IPS-11a (cell line): ENCODE measurements around the gene NFKB2.
A peak's percentile ranks its signal among the peaks of the same experiment; 100 is the strongest.

ENCODE experiments used
- H3K4me3 ChIP-seq: one replicate; pipeline ENCODE4 v1.5.1; 2013; ENCODE audit warnings: low read depth, low read length, control low read depth

NFKB2 gene

DNA sequence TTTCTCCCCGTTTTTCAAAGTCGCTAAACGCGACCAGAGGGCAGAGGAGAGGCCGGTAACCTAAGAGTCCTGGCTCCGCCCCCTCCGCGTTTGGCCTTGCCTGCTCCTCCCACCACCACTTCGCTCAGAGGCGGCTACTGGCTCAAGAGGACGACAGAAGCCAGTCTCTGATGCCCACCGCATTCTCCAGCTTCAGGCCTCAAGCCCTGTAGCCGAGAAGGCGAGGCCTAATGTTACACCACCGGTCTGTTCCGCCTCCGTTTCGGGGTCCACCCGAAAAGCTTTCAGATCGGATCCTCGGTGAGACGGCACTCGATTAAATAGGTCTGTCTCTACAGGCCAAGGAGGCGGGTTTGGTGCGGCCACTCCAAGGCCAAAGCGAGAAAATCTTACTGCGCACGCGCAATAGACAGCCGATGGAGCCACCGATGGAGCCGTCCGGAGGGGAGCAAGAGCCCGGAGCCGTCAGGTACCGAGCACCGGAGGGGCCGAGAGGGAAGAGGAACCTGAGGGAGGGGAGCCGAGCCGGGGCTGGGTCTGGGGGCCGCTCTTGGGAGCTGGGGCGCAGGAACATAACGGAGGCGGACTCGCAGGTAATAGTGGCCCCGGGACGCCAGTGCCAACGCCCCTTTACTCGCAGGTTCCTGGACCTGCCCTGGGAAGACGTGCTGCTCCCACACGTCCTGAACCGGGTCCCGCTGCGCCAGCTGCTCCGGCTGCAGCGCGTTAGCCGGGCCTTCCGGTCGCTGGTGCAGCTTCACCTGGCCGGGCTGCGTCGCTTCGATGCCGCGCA, 25.4 kb downstream of the NFKB2 start, which contains the start of gene FBXL15:
Gene FBXL15 (plus strand): TSS at position 123 of the 793 bp plus-strand sequence. CDS start 294 bp downstream, at position 417.
- H3K4me3 ChIP-seq, result peak within 1 kb of the TSS; percentile 89

DNA sequence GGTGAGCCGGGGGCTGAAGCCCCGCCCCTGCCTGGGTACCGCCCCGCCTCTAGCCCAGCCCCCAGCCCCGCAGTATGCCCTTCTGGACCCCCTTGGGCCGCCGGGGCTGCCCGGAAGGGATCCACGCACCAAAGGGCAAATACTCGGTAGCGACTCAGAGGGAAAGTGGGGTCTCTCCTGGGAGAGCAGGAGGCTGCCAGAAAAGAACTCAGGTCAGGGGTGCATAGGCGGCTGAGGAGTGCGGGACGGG, 25.9 kb downstream of the NFKB2 start:
- peak overlapping the region; percentile 89 for H3K4me3 ChIP-seq

DNA sequence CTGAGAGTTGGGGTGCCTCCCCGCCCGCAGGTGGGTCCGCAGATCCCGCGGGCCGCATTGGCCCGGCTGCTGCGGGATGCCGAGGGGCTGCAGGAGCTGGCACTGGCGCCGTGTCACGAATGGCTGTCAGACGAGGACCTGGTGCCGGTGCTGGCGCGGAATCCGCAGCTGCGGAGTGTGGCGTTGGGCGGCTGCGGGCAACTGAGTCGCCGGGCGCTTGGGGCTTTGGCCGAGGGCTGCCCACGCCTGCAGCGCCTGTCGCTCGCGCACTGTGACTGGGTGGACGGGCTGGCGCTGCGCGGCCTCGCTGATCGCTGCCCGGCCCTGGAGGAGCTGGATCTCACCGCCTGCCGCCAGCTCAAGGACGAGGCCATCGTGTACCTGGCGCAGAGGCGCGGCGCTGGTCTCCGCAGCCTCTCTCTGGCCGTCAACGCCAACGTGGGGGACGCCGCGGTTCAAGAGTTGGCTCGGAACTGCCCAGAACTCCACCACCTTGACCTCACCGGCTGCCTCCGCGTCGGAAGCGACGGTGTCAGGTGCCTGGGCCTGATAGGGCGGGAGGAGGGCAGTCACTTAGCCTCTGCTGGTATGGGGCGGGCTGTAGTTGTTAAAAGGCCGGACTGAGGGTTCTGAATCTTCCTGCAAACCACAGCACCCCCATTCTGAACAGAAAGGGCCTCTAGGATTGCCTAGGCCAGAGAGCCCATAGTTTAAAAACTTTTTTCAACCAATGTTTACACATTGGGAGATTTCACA, 26.4 kb downstream of the NFKB2 start:
- H3K4me3 ChIP-seq, result peak overlapping the region; percentile 89

DNA sequence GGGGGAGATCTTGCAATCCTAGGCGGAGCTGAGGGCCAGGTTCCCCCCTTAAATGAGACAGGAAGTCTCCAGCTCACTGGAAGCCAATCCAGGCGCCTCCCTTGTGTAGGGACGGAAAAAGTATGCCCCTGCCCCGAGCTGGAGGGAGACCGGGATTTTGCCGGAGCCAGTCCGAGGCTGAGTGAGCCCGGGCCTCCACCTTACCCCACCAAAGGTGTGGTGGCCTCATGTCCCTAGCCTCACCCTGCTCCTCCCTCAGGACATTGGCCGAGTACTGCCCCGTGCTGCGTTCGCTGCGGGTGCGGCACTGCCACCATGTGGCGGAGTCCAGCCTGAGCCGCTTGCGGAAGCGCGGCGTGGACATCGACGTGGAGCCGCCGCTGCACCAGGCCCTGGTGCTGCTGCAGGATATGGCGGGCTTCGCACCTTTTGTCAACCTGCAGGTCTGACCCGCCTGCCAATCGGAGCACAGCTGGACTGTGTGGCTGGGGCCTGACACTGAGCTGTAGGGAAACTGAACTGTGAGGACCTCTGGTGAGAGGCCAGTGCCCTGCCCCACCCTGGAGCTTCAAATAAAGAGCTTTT, 27.1 kb downstream of the NFKB2 start:
- no peak overlapping the region for H3K4me3 ChIP-seq

DNA sequence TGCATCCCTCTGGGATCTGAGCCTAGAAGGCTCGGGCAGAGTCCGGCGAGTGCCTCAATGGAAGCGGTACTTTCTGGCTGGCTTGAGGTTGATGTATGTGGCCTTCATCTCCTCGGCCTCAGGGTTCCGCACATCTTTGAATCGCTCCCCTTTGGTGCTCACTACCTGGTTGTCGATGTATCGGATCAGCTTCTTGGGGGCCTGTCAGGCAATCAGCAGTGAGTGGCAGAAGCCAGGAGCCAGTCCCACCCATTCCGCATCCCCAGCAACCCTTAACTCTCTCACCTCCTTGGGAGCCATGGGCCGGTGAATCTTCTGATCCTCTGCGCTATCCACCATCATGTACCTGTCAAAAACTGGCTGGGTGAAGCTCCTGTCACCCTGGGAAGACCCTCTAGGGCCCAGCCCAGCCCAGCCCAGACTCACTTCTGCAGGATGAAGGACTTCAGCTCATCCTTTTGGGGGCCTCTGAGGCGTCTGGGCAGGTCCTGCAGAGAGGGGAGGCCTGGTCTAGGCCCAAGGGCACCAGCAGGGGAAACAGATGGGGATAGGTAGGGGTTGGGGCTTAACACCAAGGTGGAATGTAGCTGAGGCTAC, 28.0 kb downstream of the NFKB2 start:
- no peak overlapping the region for H3K4me3 ChIP-seq

DNA sequence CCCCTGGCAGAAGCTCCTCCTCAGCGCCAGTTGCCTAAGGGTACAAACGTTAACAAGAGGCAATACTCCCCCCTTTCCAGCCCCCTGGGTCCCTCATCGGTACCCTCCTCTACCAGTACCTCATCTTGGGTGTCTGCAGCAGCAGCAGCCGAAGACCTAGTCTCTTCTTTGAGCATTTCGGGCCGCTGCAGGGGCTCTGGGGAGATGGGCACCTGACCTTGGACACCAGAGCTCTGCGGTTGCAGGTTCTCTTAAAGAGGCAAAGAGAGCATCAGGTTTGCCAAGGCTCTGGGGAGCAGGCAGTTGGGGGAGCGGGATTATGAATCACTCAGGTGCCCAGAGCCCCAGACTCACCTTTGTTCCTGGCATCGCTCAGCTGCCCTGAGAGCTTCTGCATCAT, 28.6 kb downstream of the NFKB2 start:
- H3K4me3 ChIP-seq, result no peak overlapping the region

DNA sequence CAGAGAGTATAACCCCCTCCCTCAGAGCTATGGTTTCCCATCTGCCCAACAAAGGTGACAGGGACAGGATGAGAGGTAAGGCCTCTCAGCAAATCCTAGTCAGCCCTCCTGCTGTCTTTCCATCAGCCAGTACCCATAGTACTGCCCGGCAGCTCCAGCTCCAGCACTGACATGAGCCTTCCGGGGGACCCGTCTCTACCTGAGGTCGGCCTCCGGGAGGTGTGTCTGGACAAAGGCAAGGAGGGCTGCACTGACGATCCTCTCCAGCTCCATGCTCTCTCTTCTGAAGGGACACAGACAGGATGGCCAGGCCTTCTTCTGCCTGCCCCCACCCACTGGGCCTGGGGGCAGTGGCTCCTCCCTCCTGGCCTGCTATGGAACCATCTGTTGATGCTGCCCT, 29.4 kb downstream of the NFKB2 start:
- no peak overlapping the region for H3K4me3 ChIP-seq

DNA sequence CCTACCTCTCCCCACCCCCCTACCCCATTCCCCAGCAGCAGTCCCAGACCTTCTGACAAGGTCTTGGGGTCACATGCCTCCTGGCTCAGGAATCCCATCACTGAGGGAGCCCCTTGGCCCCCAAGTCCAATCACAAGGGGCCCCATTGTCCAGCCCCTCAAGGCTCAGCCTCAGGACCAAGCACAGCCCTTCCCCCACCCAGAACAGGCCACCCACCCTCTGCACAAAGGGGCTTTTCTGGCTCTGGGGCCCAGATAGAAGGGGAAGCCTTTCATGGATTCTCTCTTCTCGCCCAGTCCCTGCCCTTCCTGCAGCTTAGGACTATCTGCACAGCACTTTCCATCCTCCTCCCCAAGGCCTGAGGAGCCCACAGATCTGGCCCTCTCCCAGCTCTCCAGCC, 29.9 kb downstream of the NFKB2 start:
- no peak overlapping the region for H3K4me3 ChIP-seq

DNA sequence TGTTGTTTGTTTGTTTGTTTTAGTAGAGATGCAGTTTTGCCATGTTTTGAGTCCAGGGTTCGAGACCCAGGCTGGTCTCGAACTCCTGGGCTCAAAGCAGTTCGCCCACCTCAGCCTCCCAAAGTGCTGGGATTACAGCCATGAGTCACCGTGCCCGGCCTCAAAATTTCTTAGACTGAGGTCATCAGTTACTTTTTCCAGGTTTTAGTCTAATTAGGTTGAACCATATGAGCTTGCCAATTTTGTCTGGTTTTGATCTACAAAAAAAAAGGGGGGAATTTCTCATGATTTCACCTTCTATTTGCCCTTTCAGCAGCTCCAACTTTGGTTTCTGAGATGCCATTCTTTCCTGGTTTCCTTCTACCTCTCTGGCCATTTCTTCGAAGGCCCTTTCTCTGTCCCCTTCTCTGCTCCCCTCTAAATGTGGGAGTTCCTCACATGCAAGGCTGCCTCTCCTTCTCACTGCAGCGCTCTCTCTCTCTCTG, 31.3 kb downstream of the NFKB2 start:
- H3K4me3 ChIP-seq, result no peak overlapping the region

DNA sequence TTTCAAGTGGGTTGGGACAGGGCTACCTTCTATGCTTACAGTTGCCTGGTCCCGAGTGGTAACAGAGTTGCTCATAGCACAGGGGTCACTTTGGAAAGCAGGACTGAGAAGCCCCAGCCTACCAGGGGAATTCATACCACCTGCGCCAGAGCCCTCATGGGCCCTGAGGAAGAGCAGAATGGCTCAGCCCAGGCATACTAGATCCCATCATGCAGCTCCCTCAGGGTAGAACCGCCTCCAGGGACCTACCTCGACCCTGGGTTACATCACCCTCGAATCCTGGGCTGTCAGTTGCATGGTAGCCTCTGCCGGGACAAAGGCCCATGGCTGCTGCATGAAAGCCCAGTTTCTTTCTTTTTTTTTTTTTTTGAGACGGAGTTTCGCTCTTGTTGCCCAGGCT, 34.0 kb downstream of the NFKB2 start:
- no peak overlapping the region for H3K4me3 ChIP-seq

DNA sequence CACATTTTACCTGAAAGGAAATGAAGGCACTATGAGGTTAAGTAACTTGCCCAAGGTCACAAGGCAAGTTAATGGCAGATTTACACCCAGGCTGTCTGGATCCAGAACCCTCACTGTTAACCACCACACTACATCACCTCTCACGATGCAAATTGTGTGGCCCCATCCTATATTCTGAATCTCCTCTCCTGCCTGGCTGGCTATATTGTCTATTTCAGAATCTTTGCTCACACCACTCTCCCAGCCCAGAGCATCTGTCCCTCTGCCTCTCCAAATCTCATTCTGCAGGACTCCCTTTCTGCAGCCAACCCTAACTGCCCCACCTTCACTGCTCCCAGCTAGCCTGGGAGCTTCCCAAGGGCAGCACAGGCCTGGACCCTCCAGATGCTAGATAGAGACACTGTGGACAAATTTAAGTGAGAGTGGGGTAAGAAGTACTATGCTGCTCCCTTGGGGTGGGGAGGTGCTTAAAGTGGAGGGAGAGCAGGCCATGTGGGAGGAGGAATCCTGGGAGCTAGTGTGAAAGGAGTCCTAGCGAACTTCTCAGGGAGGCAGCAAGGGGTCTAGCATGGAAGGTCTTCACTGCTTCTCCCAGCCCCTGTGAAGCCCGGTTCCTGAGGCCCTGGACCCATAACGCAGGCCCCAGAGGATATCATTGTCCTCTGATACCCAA, 36.1 kb downstream of the NFKB2 start:
- peak overlapping the region; percentile 78 for H3K4me3 ChIP-seq

DNA sequence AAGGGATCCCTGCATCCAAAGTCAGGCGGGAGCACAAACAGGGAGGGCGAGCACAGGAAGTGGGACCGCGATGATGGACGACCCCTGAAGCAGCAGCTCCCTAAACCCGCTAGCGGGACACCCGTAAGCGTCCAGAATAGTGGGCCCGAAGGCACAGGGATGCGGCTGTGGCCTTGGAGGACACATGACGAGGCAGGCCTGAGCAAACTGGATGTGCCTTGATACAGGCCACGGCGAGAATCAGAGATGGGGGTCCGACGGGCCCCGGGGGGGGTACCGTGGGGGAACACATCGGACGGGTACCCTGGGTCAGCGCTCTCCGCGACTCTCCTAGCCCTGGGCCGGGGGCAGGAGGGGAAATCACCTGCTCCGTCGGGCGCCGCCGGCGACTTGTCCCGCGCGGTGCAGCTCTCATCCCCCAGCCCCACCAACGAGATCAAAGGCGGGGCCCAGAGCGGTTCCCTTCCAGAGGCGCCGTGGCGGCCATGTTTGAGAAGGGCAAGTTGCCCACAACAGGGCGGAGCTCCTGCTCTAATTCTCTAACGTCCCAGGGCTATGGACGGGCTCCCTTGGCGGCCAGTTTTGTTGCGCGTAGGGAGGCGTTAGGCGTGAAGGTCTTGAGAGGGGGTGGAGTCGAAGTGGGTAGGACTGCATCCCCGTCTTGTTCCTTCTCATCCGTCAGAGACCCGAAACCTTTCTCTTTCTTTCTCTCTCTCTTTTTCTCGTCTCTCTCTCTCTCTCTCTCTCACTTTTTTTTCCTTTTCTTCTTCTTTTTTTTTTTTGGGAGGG, 36.9 kb downstream of the NFKB2 start, which contains the start of gene CUEDC2:
Gene CUEDC2 (minus strand): TSS at position 413 of the 789 bp plus-strand sequence. CDS start 7,386 bp downstream, outside the sequence.
- peak within 1 kb of the TSS; percentile 78 for H3K4me3 ChIP-seq

DNA sequence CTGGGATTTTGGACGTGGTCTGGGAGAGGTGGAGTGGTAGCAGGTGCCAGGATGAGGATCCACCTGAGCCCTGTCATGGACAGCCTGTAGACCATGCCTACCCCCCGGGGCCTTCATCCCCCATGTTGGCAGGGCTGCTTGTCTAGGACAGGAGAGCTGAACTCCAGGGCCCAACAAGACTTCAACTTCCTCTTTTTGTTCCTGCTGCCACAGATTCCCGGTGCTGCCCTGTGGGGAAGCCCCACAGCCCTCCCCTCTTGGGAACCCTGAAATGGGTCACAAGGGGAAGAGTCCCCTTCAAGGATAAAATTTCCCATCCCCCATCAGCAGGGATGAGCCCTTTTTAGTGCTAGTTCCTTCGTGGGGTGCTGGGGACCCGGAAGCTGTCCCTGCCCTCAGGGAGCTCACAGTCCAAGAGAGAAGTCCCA, 38.1 kb downstream of the NFKB2 start:
- H3K4me3 ChIP-seq, result no peak overlapping the region

DNA sequence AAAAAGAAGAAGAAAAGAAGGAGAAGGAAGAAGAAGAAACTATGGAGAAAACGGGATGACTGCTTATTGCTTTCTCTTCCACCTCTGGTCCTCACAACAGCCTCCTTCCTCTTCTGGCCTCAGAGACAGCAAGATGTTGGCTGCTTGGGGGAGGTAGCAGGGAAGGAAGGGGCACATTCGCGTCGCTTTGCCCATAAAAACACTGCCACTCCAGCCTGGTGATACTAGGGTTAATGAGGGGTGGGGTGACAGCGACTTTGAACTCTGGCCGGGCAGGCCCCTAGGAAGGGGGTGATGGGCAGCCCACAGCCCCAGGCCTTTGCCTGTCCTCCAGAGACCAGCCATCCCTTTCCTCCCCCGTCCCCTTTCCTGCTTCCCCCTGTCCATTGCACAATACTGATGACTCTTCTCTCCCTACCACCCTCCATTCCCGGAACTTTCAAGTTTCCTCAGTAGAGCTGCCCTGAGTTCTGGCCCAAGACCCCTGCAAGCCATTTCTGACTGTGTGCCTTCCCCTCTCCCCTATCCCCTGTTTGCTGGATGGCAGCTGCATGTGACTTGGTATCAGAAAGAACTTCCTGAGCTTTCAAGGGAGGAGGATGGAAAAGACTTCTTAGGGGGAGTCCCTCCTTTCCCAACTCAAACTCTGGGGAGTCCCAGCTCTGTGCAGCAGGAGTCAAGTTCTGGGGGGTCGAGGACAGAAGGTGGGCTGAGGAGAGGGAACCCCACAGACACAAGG, 39.1 kb downstream of the NFKB2 start:
- peak overlapping the region; percentile 1 for H3K4me3 ChIP-seq

DNA sequence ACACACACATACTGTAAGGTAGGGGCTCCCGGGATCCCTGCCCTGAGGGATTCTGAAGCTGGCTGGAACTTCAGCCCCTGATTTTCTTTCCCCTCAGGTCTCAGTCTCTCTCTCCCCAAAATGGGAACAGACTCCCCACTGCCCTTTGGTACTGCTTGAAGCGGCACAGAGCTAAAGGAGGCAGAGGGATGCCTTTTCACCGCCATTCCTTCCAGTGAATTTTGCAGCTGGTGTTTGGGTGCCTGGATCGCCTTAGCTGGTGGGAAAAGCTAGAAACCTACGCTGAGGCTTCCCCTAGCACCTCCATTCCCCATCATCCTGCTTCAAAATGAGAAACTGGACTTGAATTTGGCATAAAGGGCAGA, 39.6 kb downstream of the NFKB2 start:
- H3K4me3 ChIP-seq, result no peak overlapping the region

DNA sequence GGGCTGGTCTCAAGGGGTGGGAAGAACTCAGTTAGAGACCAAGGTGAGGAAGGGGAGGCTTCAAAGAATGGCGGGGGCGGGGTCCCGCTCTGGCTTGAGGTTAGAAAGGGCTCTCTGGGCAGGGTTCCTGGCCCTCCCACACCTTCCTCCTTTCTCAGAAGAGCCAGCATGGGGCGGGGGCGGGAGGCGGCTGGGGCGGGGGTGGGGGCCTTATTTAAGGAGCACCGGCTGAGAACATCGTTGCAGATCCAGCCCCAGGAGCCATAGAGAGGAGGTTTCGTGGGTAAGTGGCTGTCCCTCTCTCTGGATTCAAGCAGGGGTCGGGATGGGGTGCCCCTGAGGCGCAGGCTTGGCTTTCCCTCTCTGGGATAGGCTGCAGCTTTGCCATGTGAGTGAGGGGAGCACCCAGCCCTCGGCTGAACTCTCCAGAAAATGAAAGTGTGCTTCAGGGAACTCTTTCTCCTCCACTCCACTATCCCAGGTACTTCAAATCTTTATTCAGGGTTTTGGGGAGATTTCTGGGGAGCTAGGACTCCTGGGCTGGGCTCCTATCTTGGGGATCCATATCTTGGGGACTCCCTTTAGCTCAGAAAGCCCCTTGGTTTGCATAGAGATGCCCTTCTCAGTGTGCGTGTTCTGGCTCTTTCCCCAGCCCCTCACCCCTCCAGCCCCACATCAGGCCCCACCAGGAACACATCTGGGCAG, 40.2 kb downstream of the NFKB2 start:
- H3K4me3 ChIP-seq, result no peak overlapping the region

DNA sequence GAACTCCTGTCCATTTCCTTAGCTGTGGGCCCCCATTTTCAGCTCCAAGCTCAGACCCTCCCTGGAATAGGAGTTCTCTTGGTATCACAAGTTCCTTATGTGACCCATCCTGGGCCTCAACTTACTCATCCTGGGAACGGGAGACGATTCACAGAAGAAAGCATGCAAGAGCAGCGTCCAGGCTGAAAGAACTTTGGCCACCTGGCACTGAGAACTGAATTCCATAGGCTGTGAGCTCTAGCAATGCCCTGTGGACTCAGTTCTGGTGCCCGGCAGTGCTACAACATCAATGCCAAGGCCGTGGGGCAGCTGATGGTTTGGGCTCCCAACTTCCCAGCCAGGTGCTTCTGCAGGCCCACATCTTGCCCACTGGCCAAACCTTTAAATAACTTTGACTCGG, 40.8 kb downstream of the NFKB2 start:
- no peak overlapping the region for H3K4me3 ChIP-seq

DNA sequence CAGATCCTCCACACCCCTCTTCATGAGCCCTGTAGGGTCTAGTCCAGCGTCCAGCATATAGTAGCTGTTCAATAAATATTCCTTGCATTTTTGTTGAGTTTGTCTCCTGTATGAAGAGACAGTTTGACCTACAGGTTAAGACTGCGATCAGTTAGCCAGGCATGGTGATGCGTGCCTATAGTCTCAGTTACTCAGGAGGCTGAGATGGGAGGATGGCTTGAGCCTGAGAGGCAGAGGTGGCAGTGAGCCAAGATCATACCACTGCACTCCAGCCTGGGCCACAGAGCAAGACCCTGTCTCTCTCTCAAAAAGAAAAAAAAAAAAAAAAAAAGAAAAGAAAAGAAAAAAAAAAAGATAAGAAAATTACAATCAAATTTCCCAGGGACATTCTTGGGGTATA, 42.0 kb downstream of the NFKB2 start:
- no peak overlapping the region for H3K4me3 ChIP-seq

DNA sequence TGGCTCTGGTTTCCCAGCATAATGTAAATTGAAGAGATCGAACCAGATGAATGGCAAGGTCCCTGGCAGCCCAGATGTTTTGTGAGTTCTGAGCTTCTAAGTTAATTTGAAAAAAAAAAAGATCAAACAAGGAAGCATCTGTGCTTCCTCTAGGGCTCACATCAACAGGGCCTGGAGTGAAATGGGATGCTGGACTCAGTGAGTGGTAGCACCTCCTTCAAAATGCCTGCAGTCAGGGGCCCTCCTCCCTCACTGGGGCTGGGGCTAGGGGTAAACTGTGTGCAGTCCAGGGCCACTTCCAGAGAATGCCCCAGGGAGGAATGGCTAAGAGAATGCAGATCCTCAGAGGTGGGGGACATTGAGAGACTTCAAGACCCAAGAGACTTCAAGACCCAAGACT, 42.9 kb downstream of the NFKB2 start:
- H3K4me3 ChIP-seq, result no peak overlapping the region
